Measurements from ENCODE around the gene ZNF821. TPM values are rescaled to one million over a fixed set of nuclear protein-coding genes. Genes with fewer than 3 reads are reported as not detected.

ZNF821 gene
- total and polyA plus RNA-seq, 10 of the 15 experiments (the other 5 are each of a cell fraction or from before 2014, with no cell fraction given) = 0.82 to 9.9 (median 6.8) TPM

- TF ChIP-seq CBFB (IDR thresholded peaks at IDR 0.05; ENCODE audit: low read depth) = peak; percentile 48; the same call in 1 of the 2 replicates
- TF ChIP-seq, protein P1, sequence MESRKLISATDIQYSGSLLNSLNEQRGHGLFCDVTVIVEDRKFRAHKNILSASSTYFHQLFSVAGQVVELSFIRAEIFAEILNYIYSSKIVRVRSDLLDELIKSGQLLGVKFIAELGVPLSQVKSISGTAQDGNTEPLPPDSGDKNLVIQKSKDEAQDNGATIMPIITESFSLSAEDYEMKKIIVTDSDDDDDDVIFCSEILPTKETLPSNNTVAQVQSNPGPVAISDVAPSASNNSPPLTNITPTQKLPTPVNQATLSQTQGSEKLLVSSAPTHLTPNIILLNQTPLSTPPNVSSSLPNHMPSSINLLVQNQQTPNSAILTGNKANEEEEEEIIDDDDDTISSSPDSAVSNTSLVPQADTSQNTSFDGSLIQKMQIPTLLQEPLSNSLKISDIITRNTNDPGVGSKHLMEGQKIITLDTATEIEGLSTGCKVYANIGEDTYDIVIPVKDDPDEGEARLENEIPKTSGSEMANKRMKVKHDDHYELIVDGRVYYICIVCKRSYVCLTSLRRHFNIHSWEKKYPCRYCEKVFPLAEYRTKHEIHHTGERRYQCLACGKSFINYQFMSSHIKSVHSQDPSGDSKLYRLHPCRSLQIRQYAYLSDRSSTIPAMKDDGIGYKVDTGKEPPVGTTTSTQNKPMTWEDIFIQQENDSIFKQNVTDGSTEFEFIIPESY (IDR thresholded peaks at IDR 0.05) = no peak
- TF ChIP-seq ZNF24 (IDR thresholded peaks at IDR 0.05) = 0 out of 2 replicates have a peak, but pooled peaks have one; percentile 66
- TF ChIP-seq IKZF2 (IDR thresholded peaks at IDR 0.05) = peak; percentile 75 to 83
- peak; percentile 49; the same call in 1 of the 2 replicates for TF ChIP-seq STAT1 (conservative IDR thresholded peaks at IDR 0.05)
- peak; percentile 67 for TF ChIP-seq PML (IDR thresholded peaks at IDR 0.05; ENCODE audit: low read length)
- TF ChIP-seq, protein P2, sequence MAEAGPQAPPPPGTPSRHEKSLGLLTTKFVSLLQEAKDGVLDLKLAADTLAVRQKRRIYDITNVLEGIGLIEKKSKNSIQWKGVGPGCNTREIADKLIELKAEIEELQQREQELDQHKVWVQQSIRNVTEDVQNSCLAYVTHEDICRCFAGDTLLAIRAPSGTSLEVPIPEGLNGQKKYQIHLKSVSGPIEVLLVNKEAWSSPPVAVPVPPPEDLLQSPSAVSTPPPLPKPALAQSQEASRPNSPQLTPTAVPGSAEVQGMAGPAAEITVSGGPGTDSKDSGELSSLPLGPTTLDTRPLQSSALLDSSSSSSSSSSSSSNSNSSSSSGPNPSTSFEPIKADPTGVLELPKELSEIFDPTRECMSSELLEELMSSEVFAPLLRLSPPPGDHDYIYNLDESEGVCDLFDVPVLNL (IDR thresholded peaks at IDR 0.05; ENCODE audit: low read depth, low read length) = no peak
- 0 out of 2 replicates have a peak, but pooled peaks have one; percentile 17 for TF ChIP-seq SREBF1 (IDR thresholded peaks at IDR 0.05; ENCODE audit: low read length)
- TF ChIP-seq, protein P3, sequence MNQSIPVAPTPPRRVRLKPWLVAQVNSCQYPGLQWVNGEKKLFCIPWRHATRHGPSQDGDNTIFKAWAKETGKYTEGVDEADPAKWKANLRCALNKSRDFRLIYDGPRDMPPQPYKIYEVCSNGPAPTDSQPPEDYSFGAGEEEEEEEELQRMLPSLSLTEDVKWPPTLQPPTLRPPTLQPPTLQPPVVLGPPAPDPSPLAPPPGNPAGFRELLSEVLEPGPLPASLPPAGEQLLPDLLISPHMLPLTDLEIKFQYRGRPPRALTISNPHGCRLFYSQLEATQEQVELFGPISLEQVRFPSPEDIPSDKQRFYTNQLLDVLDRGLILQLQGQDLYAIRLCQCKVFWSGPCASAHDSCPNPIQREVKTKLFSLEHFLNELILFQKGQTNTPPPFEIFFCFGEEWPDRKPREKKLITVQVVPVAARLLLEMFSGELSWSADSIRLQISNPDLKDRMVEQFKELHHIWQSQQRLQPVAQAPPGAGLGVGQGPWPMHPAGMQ (IDR thresholded peaks at IDR 0.05; ENCODE audit: borderline replicate concordance) = no peak
- TF ChIP-seq NBN (IDR thresholded peaks at IDR 0.05) = peak; percentile 88; the same call in 1 of the 2 replicates
- TF ChIP-seq MXI1 (IDR thresholded peaks at IDR 0.05; ENCODE audit: low read depth, low read length) = peak; percentile 57; the same call in 1 of the 2 replicates
- TF ChIP-seq TCF12 (IDR thresholded peaks at IDR 0.05; ENCODE audit: low read depth, low read length) = 0 out of 2 replicates have a peak, but pooled peaks have one; percentile 41
- TF ChIP-seq, protein P4, sequence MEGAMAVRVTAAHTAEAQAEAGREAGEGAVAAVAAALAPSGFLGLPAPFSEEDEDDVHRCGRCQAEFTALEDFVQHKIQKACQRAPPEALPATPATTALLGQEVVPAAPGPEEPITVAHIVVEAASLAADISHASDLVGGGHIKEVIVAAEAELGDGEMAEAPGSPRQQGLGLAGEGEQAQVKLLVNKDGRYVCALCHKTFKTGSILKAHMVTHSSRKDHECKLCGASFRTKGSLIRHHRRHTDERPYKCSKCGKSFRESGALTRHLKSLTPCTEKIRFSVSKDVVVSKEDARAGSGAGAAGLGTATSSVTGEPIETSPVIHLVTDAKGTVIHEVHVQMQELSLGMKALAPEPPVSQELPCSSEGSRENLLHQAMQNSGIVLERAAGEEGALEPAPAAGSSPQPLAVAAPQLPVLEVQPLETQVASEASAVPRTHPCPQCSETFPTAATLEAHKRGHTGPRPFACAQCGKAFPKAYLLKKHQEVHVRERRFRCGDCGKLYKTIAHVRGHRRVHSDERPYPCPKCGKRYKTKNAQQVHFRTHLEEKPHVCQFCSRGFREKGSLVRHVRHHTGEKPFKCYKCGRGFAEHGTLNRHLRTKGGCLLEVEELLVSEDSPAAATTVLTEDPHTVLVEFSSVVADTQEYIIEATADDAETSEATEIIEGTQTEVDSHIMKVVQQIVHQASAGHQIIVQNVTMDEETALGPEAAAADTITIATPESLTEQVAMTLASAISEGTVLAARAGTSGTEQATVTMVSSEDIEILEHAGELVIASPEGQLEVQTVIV (IDR thresholded peaks at IDR 0.05; ENCODE audit: borderline replicate concordance, partially characterized antibody) = no peak
- TF ChIP-seq FOXK2 (IDR thresholded peaks at IDR 0.05) = no peak
- TF ChIP-seq CBX3 (IDR thresholded peaks at IDR 0.05; ENCODE audit: borderline replicate concordance, low read depth) = no peak
- TF ChIP-seq ZNF384 (IDR thresholded peaks at IDR 0.05; ENCODE audit: borderline replicate concordance, low read depth, low read length) = no peak
- TF ChIP-seq EZH2 (IDR thresholded peaks at IDR 0.05; ENCODE audit: borderline replicate concordance, control insufficient read depth, low read depth, low read length) = no peak
- TF ChIP-seq MEF2B (IDR thresholded peaks at IDR 0.05; ENCODE audit: partially characterized antibody, poor library complexity, severe bottlenecking) = peak; percentile 38
- no peak for TF ChIP-seq KAT2A (conservative IDR thresholded peaks at IDR 0.05; ENCODE audit: control insufficient read depth, low read depth, low read length)
- 0 out of 2 replicates have a peak, but pooled peaks have one; percentile 24 for TF ChIP-seq TCF3 (IDR thresholded peaks at IDR 0.05; ENCODE audit: borderline replicate concordance, insufficient read depth, low read depth, low read length)
- peak; percentile 65 for TF ChIP-seq USF1 (IDR thresholded peaks at IDR 0.05; ENCODE audit: borderline replicate concordance, extremely low read length, insufficient read depth, low read depth, low read length)
- TF ChIP-seq ESRRA (IDR thresholded peaks at IDR 0.05; ENCODE audit: low read length) = peak; percentile 69; the same call in 1 of the 2 replicates
Observed at GRCh38 chr16:71845639-71846430, 38.1 kb downstream of the ZNF821 start, which contains the start of gene ATXN1L (continued).

Measured in GM12878 (cell line).